Psoas muscle (tissue), 8 donors: ENCODE measurements around the gene IFITM2. TPM values are rescaled to one million over a fixed set of nuclear protein-coding genes. Genes with fewer than 3 reads are reported as not detected.
"Not testable (repeated sequence)": the region's sequence is repeated elsewhere in the genome, so short reads cannot be mapped to it uniquely, and the experiment has no call there.

Source experiments
- ATAC-seq, 4 donors: fragments of 200-7000 bp; cut with Tn5 transposase; one replicate each; pipeline ENCODE4 v1.9.1; 2020; ENCODE audit warnings: moderate library complexity in 3 of 4, mild to moderate bottlenecking in 2 of 4
- DNase-seq, 2 donors: peaks; one replicate each; pipeline ENCODE4 v3.0.0-alpha.2; 2020
- H3K27ac ChIP-seq: fragments of 200-600 bp; one replicate; pipeline ENCODE4 v1.8.0; 2022
- H3K27me3 ChIP-seq, 3 donors: fragments of 200-600 bp in 1 of 3; one replicate each; pipeline versions ENCODE4 v1.6.1 to v1.8.0; 2013 to 2022; ENCODE audit warnings: low read length in 2 of 3, mild to moderate bottlenecking in 2 of 3, moderate library complexity in 1 of 3; ENCODE audit not compliant: insufficient read depth in 3 of 3
- H3K36me3 ChIP-seq, 2 donors: fragments of 200-600 bp in 1 of 2; one replicate each; pipeline versions ENCODE4 v1.6.1 to v1.8.0; 2013 to 2022; ENCODE audit warnings: low read depth in 1 of 2, mild to moderate bottlenecking in 1 of 2, moderate library complexity in 1 of 2; ENCODE audit not compliant: insufficient read depth in 1 of 2
- H3K4me1 ChIP-seq: fragments of 200-600 bp; one replicate; pipeline ENCODE4 v1.8.0; 2022
- H3K4me3 ChIP-seq: fragments of 200-600 bp; one replicate; pipeline ENCODE4 v1.8.0; 2022; ENCODE audit warnings: mild to moderate bottlenecking
- H3K9me3 ChIP-seq: fragments of 200-600 bp; one replicate; pipeline ENCODE4 v1.8.0; 2022
- CTCF ChIP-seq: fragments of 200-600 bp; IDR thresholded peaks from one replicate; pipeline ENCODE4 v1.8.0; 2022; ENCODE audit warnings: antibody characterized with exemption
- WGBS, 3 donors: extraction: QIAGEN DNeasy Blood & Tissue Kit; methylation state at CpG; one replicate each; pipeline versions ENCODE4 v1.1.6 to v1.1.7; 2013; 5-methylcytosine and 5-hydroxymethylcytosine counted together
- intact Hi-C, 2 donors: fragments of 100-400 bp; cut with DNase I; formaldehyde crosslinking; loops; one replicate each; pipeline versions ENCODE4 v1.11.0 to v1.14.2; 2022
- polyA plus RNA-seq, 3 donors: library from polyadenylated mRNA; stranded (reverse); fragments of 200-250 nt; gene quantifications; one replicate each; pipeline ENCODE4 v1.2.3, GENCODE V29; 2013
- total RNA-seq, 4 donors: library from RNA; stranded (reverse); fragmentation: NEBNext Ultra II Directional in 2 of 4; extraction: Animal tissue kit (Norgen Biotek cat#: 25700) in 2 of 4; gene quantifications; one replicate each; pipeline versions ENCODE4 v1.2.1 to v1.2.4, GENCODE V29; 2021 to 2023
- donor health status: healthy with polysubstance abuse.
- donor health status: DM: no; HTN: no; CAD: no; lungs with moderate emphysema.
- donor health status: Bipolar disorder and iron deficiency.
- donor health status: healthy.
- donor health status: DM: yes; HTN: yes; CAD: no.
- donor health status: DM: no; HTN: no; CAD: no.
- donor health status: DM: no; HTN: no; CAD: no.
- donor health status: DM: yes; HTN: yes; CAD: no.

IFITM2 gene
- total and polyA plus RNA-seq, 7 donors = 109 to 371 (median 138) TPM

- H3K36me3 ChIP-seq = no peaks in the 10 kb centered on the region
- DNase-seq (no peak), ATAC-seq (no peak)
- WGBS, 3 donors = 69 to 78% (median 75%) methylated on average over 3 of the region's 3 CpGs
- intact Hi-C loops = no loop called here
- peaks cover 0 to 3% (median 2%) of the 10 kb centered on the region in 3 donors for H3K27me3 ChIP-seq
- H3K27ac ChIP-seq = no peak overlapping the region
- H3K4me3 ChIP-seq = no peak overlapping the region
- TF ChIP-seq CTCF = no peak
- no peaks in the 10 kb centered on the region for H3K9me3 ChIP-seq
- H3K4me1 ChIP-seq = no peaks in the 10 kb centered on the region
Observed at GRCh38 chr11:346529-346928, 38.9 kb downstream of the IFITM2 start.

- DNase-seq, H3K9me3 ChIP-seq, H3K27ac ChIP-seq, H3K36me3 ChIP-seq, H3K27me3 ChIP-seq, H3K4me3 ChIP-seq, ATAC-seq, intact Hi-C loops: not testable (repeated sequence)
- WGBS, 3 donors = 86 to 94% (median 94%) methylated on average over 8 of the region's 8 CpGs
- peaks cover 17% of the 10 kb centered on the region for H3K4me1 ChIP-seq
Observed at GRCh38 chr11:349270-349954, 41.8 kb downstream of the IFITM2 start.

DNA sequence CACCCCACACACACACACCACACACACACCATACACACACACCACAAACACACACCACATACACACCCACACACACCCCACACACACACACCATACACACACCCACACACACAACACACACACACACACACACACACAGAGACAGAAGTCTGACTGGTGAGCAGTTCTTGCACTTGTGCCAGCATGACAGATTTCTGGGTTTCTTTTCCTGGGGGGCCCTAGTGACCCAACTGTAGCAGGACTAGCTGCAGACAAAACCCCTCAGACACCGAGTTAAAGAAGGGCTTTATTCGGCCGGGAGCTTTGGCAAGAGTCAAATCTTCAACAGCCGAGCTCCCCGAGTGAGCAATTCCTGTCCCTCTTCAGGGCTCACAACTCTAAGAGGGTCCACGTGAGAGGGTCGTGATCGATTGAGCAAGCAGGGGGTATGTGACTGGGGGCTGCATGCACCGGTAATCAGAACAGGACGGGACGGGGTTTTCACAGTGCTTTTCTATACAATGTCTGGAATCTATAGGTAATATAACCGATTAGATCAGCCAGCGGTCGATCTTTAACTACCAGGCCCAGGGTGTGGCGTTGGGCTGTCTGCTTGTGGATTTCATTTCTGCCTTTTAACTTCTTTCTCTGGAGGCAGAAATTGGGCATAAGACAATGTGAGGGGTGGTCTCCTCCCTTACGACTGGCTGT is 42.6 kb downstream of the IFITM2 start:
- intact Hi-C loops, H3K36me3 ChIP-seq, H3K9me3 ChIP-seq, ATAC-seq, H3K4me3 ChIP-seq, DNase-seq, H3K27ac ChIP-seq, H3K27me3 ChIP-seq: not testable (repeated sequence)
- 66 to 69% (median 68%) methylated on average over 16 of the region's 16 CpGs for WGBS, 3 donors
- peaks cover 19% of the 10 kb centered on the region for H3K4me1 ChIP-seq

GRCh38 chr11:350723-351255 is 43.2 kb downstream of the IFITM2 start:
- WGBS, 3 donors = 49 to 58% (median 58%) methylated on average over 18 of the region's 18 CpGs
- no peak overlapping the region for H3K4me3 ChIP-seq
- H3K27me3 ChIP-seq = peaks cover 0 to 3% (median 2%) of the 10 kb centered on the region in 3 donors
- H3K36me3 ChIP-seq = no peaks in the 10 kb centered on the region
- DNase-seq = no peak
- TF ChIP-seq CTCF = no peak
- no peak for ATAC-seq
- intact Hi-C loops = no loop called here
- H3K9me3 ChIP-seq = no peaks in the 10 kb centered on the region
- H3K4me1 ChIP-seq = peaks cover 25% of the 10 kb centered on the region
- no peak overlapping the region for H3K27ac ChIP-seq

DNA sequence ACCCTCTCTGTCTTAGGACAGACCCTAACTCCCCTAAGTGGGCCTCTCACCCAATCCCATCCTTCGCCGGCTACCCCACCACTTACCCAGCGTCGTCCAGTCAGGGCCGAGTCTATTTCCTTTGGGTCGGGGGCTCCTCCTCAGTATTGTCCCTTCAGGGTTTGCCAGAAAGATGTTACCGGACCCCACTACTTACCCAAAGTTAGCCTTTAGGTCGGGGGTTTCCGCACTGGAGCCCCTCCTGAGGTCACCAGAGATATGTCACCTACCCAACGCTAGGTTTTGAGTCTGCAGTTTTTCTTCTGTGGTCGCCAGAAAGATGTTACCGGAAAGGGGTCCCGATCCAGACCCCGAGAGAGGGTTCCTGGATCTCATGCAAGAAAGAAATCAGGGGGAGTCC is 43.8 kb downstream of the IFITM2 start:
- intact Hi-C loops = no loop called here
- Histone ChIP-seq H3K9me3 (no peaks in the 10 kb centered on the region), H3K4me1 (peaks cover 25% of the 10 kb centered on the region), H3K4me3 (no peak overlapping the region), H3K27ac (no peak overlapping the region), H3K36me3 (no peaks in the 10 kb centered on the region), H3K27me3 (peaks cover 0 to 3% (median 2%) of the 10 kb centered on the region in 3 donors)
- DNase-seq = no peak
- WGBS, 3 donors = 95 to 96% (median 95%) methylated on average over 12 to 14 of the region's 14 CpGs
- TF ChIP-seq CTCF = no peak
- ATAC-seq = no peak
